H9 (cell line): ENCODE results near the gene TDP1. TPM values are rescaled to one million over a fixed set of nuclear protein-coding genes. Genes with fewer than 3 reads are reported as not detected.

Source experiments
- DNase-seq: peaks from one replicate; pipeline ENCODE4 v3.0.0-alpha.2; 2017
- H2AFZ ChIP-seq: one replicate; pipeline ENCODE4 v1.6.1; 2013; ENCODE audit warnings: mild to moderate bottlenecking, low read length, control low read depth, moderate library complexity
- H2AK5ac ChIP-seq: 2 replicates; pipeline ENCODE4 v1.6.1; 2013; ENCODE audit warnings: low read length, control low read depth, mixed read lengths; ENCODE audit not compliant: insufficient read length
- H2BK120ac ChIP-seq: one replicate; pipeline ENCODE4 v1.6.1; 2013; ENCODE audit warnings: low read depth, mild to moderate bottlenecking, low read length, control low read depth, inconsistent platforms; ENCODE audit not compliant: poor library complexity, severe bottlenecking
- H2BK12ac ChIP-seq: 2 replicates; pipeline ENCODE4 v1.6.1; 2013; ENCODE audit warnings: low read length, control low read depth, mixed read lengths, low read depth; ENCODE audit not compliant: insufficient read length
- H2BK15ac ChIP-seq: 2 replicates; pipeline ENCODE4 v1.6.1; 2013; ENCODE audit warnings: low read depth, low read length, control low read depth
- H2BK20ac ChIP-seq: one replicate; pipeline ENCODE4 v1.6.1; 2013; ENCODE audit warnings: low read depth, mild to moderate bottlenecking, low read length, control low read depth, inconsistent platforms; ENCODE audit not compliant: poor library complexity, severe bottlenecking
- H2BK5ac ChIP-seq: 2 replicates; pipeline ENCODE4 v1.6.1; 2013; ENCODE audit warnings: low read length, control low read depth, mixed read lengths; ENCODE audit not compliant: insufficient read length
- H3K14ac ChIP-seq: 2 replicates; pipeline ENCODE4 v1.6.1; 2013; ENCODE audit warnings: low read length, control low read depth; ENCODE audit not compliant: insufficient read depth
- H3K18ac ChIP-seq: 2 replicates; pipeline ENCODE4 v1.6.1; 2013; ENCODE audit warnings: low read depth, mild to moderate bottlenecking, mixed read lengths, low read length, control low read depth; ENCODE audit not compliant: insufficient read length
- H3K23ac ChIP-seq: 2 replicates; pipeline ENCODE4 v1.6.1; 2013; ENCODE audit warnings: low read length, control low read depth, mixed read lengths, low read depth; ENCODE audit not compliant: insufficient read length
- H3K23me2 ChIP-seq: 2 replicates; pipeline ENCODE4 v1.6.1; 2013; ENCODE audit warnings: low read depth, mild to moderate bottlenecking, mixed read lengths, low read length, control low read depth; ENCODE audit not compliant: insufficient read length, poor library complexity, severe bottlenecking
- H3K27ac ChIP-seq: 2 replicates; pipeline ENCODE4 v1.5.1; 2013; ENCODE audit warnings: low read length, control low read depth, mixed read lengths, low read depth; ENCODE audit not compliant: insufficient read length
- H3K27me3 ChIP-seq: 2 replicates; pipeline ENCODE4 v1.6.1; 2013; ENCODE audit warnings: low read length, control low read depth, inconsistent platforms; ENCODE audit not compliant: insufficient read depth
- H3K4ac ChIP-seq: 2 replicates; pipeline ENCODE4 v1.6.1; 2013; ENCODE audit warnings: low read depth, mild to moderate bottlenecking, control low read depth, inconsistent platforms, low read length, moderate library complexity
- H3K4me1 ChIP-seq: 2 replicates; pipeline ENCODE4 v1.6.1; 2013; ENCODE audit warnings: low read length, control low read depth, inconsistent platforms; ENCODE audit not compliant: insufficient read depth
- H3K4me2 ChIP-seq: 2 replicates; pipeline ENCODE4 v1.6.1; 2013; ENCODE audit warnings: low read length, control low read depth, mixed read lengths; ENCODE audit not compliant: insufficient read length, insufficient read depth
- H3K56ac ChIP-seq: 2 replicates; pipeline ENCODE4 v1.6.1; 2013; ENCODE audit warnings: low read depth, mild to moderate bottlenecking, mixed read lengths, low read length, control low read depth; ENCODE audit not compliant: insufficient read length
- H3K79me1 ChIP-seq: 2 replicates; pipeline ENCODE4 v1.6.1; 2013; ENCODE audit warnings: low read depth, mild to moderate bottlenecking, moderate library complexity, low read length, control low read depth, inconsistent platforms; ENCODE audit not compliant: insufficient read depth, poor library complexity, severe bottlenecking
- H3K79me2 ChIP-seq: 2 replicates; pipeline ENCODE4 v1.6.1; 2013; ENCODE audit warnings: low read length, control low read depth, inconsistent platforms; ENCODE audit not compliant: insufficient read depth
- H3K9ac ChIP-seq: 2 replicates; pipeline ENCODE4 v1.6.1; 2013; ENCODE audit warnings: low read length, control low read depth, mixed read lengths; ENCODE audit not compliant: insufficient read length; ENCODE audit errors: extremely low read depth
- H3K9me3 ChIP-seq: one replicate; pipeline ENCODE4 v1.6.1; 2013; ENCODE audit warnings: low read depth, low read length, inconsistent platforms; ENCODE audit not compliant: control insufficient read depth
- H3T11ph ChIP-seq: one replicate; pipeline ENCODE4 v1.6.1; 2013; ENCODE audit warnings: mild to moderate bottlenecking, low read length, control low read depth, inconsistent platforms
- H4K20me1 ChIP-seq: one replicate; pipeline ENCODE4 v1.6.1; 2013; ENCODE audit not compliant: control insufficient read depth, insufficient read length, insufficient read depth
- H4K5ac ChIP-seq: 2 replicates; pipeline ENCODE4 v1.6.1; 2013; ENCODE audit warnings: low read depth, mild to moderate bottlenecking, mixed read lengths, low read length, control low read depth; ENCODE audit not compliant: insufficient read length
- H4K8ac ChIP-seq: replicated peaks from 2 replicates; pipeline ENCODE4 v1.6.1; 2013; ENCODE audit warnings: low read length, control low read depth, mixed read lengths, low read depth; ENCODE audit not compliant: insufficient read length
- H4K91ac ChIP-seq: 2 replicates; pipeline ENCODE4 v1.6.1; 2013; ENCODE audit warnings: low read depth, mild to moderate bottlenecking, moderate library complexity, mixed read lengths, low read length, control low read depth; ENCODE audit not compliant: insufficient read length
- H3K27ac Mint-ChIP-seq, 3 experiments: 2 replicates in 2 of 3; 3 replicates in 1 of 3; pipeline ENCODE4 v1.8.0; 2020 to 2021; ENCODE audit warnings: mixed read lengths in 3 of 3, mild to moderate bottlenecking in 1 of 3, moderate library complexity in 1 of 3
- H3K27me3 Mint-ChIP-seq: 2 replicates; pipeline ENCODE4 v1.8.0; 2021; ENCODE audit warnings: low read depth, mild to moderate bottlenecking, moderate library complexity, mixed read lengths
- H3K36me3 Mint-ChIP-seq, 3 experiments: 2 replicates in 2 of 3; 3 replicates in 1 of 3; pipeline ENCODE4 v1.8.0; 2020 to 2021; ENCODE audit warnings: low read depth in 3 of 3, mixed read lengths in 3 of 3; ENCODE audit not compliant: insufficient read depth in 1 of 3
- H3K4me1 Mint-ChIP-seq, 2 experiments: 2 replicates each; pipeline ENCODE4 v1.8.0; 2020; ENCODE audit warnings: mixed read lengths in 2 of 2
- H3K4me3 Mint-ChIP-seq, 2 experiments: 2 replicates in 1 of 2; 3 replicates in 1 of 2; pipeline ENCODE4 v1.8.0; 2020 to 2021; ENCODE audit warnings: mild to moderate bottlenecking in 2 of 2, mixed read lengths in 2 of 2, moderate library complexity in 1 of 2
- H3K9me3 Mint-ChIP-seq, 2 experiments: 2 replicates in 1 of 2; 3 replicates in 1 of 2; pipeline ENCODE4 v1.8.0; 2020; ENCODE audit warnings: mild to moderate bottlenecking in 2 of 2, mixed read lengths in 2 of 2, moderate library complexity in 1 of 2
- WGBS: extraction: QIAGEN DNeasy Blood & Tissue Kit; methylation state at CpG from one replicate; pipeline ENCODE4 v1.1.7; 2013; ENCODE audit warnings: missing lambda C conversion rate, low lambda C conversion rate, mixed read lengths; ENCODE audit not compliant: insufficient read length; ENCODE audit errors: extremely low coverage; 5-methylcytosine and 5-hydroxymethylcytosine counted together
- total RNA-seq: library from RNA; stranded (reverse); gene quantifications from 2 replicates; pipeline ENCODE4 v1.2.1, GENCODE V29; 2021
- TF ChIP-seq, protein P1 (sequence below): fragments of 200-600 bp; sonication (generic); conservative IDR thresholded peaks from 3 replicates; pipeline ENCODE4 v1.8.0; 2021; ENCODE audit warnings: antibody characterized with exemption, mild to moderate bottlenecking

TDP1 gene
- total RNA-seq, 1 experiment from 2014 or later, result 53.4 TPM

DNA sequence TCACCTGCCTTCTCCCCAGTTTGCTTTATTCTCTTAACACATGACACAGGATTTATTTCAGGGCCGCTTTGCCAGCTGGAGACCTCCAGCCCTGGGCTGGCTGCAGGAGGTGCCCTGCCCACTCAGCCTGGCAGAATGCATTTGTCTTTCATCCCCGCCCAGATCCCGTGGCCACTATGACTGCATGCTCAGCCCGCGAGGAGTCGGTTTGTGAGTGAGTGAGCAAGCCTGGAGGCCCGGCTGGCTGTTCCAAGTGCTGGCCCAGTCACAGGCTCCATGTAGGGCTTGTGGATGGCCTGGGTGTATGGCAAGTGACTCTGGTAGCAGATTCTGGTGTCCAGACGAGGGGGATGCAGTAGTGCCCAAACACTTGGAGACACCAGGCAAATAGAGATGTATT is 2.1 kb downstream of the TDP1 start:
- Histone ChIP-seq H2BK20ac (no peak overlapping the region), H4K20me1 (no peaks in the 10 kb centered on the region), H3K79me2 (no peaks in the 10 kb centered on the region), H3K56ac (no peak overlapping the region), H2AK5ac (no peak overlapping the region), H4K91ac (no peak overlapping the region), H3K23me2 (peaks cover 19% of the 10 kb centered on the region), H3K4me1 (peaks cover 3% of the 10 kb centered on the region; the same call in 1 of the 2 replicates), H2BK12ac (no peak overlapping the region), H3K4ac (no peak overlapping the region), H3K4me2 (no peak overlapping the region), H3K23ac (no peak overlapping the region), H3K27ac (no peak overlapping the region), H2BK5ac (no peak overlapping the region), H3K18ac (no peak overlapping the region), H3T11ph (no peak overlapping the region), H3K9me3 (no peaks in the 10 kb centered on the region), H3K9ac (no peak overlapping the region), H2BK120ac (no peak overlapping the region), H3K14ac (no peak overlapping the region), H4K8ac (no peak overlapping the region), H4K5ac (no peak overlapping the region), H2AFZ (no peak overlapping the region), H2BK15ac (no peak overlapping the region), H3K79me1 (peaks cover 3% of the 10 kb centered on the region), H3K27me3 (no peaks in the 10 kb centered on the region)
- peak overlapping the region in 1 of 2 experiments; percentile 50; a peak in 1 of 5 replicates for H3K4me3 Mint-ChIP-seq
- H3K36me3 Mint-ChIP-seq, result peaks cover 14 to 26% (median 20%) of the 10 kb centered on the region in 3 experiments
- no peak overlapping the region for H3K27ac Mint-ChIP-seq
- peaks cover 42 to 50% of the 10 kb centered on the region in 2 experiments for H3K4me1 Mint-ChIP-seq
- H3K27me3 Mint-ChIP-seq, result no peaks in the 10 kb centered on the region; the same call in 1 of the 2 replicates
- H3K9me3 Mint-ChIP-seq, result no peaks in the 10 kb centered on the region
- DNase-seq, result peak; percentile 29
- TF ChIP-seq, protein P1, sequence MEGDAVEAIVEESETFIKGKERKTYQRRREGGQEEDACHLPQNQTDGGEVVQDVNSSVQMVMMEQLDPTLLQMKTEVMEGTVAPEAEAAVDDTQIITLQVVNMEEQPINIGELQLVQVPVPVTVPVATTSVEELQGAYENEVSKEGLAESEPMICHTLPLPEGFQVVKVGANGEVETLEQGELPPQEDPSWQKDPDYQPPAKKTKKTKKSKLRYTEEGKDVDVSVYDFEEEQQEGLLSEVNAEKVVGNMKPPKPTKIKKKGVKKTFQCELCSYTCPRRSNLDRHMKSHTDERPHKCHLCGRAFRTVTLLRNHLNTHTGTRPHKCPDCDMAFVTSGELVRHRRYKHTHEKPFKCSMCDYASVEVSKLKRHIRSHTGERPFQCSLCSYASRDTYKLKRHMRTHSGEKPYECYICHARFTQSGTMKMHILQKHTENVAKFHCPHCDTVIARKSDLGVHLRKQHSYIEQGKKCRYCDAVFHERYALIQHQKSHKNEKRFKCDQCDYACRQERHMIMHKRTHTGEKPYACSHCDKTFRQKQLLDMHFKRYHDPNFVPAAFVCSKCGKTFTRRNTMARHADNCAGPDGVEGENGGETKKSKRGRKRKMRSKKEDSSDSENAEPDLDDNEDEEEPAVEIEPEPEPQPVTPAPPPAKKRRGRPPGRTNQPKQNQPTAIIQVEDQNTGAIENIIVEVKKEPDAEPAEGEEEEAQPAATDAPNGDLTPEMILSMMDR, result no peak
- WGBS, result no CpG with 5 or more reads among the region's 8 CpGs
